ENCODE results near the gene IFNGR1.

The IFNGR1 gene

GRCh38 chr6:137175868-137176245 is 43.3 kb downstream of the IFNGR1 start:
- no peak for DNase-seq (ENCODE audit: low read depth)

GRCh38 chr6:137175157-137175867 is 43.9 kb downstream of the IFNGR1 start:
- no peak for DNase-seq (ENCODE audit: low read depth)

DNA sequence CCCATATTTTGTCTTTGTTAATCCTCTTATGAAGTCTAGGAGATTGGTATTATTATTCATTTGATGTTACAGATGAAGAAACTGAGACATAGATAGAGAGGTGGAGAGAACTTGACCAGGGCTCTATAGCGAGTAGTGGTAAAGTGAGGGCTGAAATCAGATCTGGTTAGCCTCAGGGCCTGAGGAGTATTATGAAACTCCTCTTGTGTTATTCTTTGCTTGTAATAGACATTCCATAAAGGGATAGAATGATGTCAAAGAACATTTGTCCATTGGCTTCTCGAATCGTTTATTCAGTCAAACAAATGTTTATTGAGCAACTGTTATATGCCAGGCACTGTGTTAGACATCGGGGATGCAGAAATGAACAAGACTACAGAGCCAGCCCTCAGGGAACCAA is 45.7 kb downstream of the IFNGR1 start, which contains the start of gene IL22RA2:
Gene IL22RA2, minus strand, starts transcription at position 144 of the 400 bp plus-strand sequence. CDS start 11,895 bp downstream, outside the sequence.
- DNase-seq (ENCODE audit: low read depth) = no peak

DNA sequence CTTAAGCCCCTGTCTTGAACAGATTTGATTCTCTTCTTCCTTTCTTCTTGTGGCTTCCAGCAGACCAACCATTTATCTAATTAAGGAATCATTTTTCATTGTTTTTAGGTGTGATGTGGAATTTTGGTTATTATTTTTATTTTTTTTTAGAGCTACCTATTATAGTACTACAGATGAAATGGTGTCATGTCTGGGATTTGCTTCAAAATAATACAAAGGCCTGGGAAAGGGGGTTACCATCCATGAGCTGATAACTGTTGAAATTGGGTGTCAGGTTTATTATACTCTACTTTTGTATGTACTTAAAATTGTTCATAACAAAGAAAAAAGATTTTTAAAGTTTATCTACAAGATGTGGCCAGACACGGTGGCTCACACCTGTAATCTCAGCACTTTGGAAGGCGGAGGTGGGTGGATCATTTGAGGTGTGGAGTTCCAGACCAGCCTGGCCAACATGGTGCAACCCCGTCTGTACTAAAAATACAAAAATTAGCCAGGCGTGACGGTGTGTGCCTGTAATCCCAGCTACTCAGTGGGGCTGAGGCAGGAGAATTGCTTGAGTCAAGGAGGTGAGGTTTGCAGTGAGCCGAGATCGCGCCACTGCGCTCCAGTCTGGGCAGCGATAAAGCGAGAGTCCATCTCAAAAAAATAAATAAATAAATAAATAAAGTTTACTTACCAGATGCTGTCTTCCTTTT is 46.3 kb downstream of the IFNGR1 start:
- no peak for DNase-seq (ENCODE audit: low read depth)

- no peak for DNase-seq (ENCODE audit: low read depth)
These were observed 47.1 kb downstream of the IFNGR1 start for GRCh38 chr6:137171824-137172733.

DNA sequence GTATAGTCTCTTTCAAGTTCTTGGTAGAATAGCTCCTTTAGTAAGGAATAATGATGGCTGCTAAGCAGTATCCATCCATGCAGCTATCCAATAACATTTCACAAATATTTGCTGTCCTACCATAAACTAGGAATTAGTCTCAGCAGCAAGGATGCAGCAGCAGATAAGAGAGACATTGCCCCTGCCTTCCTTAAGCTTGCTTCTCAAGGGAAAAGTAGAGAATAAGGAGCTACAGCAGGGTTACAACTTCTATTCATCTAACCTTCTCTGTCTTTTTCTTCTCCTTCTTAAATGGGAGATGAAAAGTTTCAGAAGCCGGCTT is 48.2 kb downstream of the IFNGR1 start:
- no peak for DNase-seq (ENCODE audit: low read depth)

- no peak for DNase-seq (ENCODE audit: low read depth)
These were observed 48.7 kb downstream of the IFNGR1 start for GRCh38 chr6:137170266-137171052.

DNA sequence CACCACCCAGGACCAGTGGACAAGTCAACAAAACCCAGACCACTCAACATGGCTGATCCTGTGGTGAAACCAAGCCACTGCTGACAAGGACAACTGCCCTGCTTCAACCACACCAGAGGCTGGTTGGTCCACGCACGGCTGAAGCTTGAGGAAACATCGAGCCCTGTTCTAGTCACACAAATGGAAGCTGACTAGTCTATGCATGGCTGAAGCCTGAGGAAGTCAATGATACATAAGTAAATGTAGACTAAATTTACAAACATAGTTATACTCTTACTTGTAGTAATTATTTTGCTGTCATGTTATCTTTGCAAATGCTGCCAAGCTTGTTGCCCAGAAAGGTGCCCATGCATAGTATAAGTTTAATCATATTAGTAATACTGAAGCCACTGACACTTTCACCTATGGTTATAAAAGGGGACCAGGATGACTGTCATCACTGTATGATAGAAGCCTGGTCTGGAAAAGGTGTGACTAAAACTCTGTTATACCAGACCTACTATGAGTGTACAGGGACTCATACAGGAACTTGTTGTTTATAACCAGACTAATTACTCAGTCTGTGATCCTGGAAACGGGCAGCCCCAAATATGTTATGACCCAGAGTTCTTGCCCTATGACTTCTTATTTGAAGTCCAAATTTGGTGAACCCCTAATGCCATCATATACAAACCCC is 51.3 kb downstream of the IFNGR1 start:
- no peak for DNase-seq (ENCODE audit: low read depth)

DNA sequence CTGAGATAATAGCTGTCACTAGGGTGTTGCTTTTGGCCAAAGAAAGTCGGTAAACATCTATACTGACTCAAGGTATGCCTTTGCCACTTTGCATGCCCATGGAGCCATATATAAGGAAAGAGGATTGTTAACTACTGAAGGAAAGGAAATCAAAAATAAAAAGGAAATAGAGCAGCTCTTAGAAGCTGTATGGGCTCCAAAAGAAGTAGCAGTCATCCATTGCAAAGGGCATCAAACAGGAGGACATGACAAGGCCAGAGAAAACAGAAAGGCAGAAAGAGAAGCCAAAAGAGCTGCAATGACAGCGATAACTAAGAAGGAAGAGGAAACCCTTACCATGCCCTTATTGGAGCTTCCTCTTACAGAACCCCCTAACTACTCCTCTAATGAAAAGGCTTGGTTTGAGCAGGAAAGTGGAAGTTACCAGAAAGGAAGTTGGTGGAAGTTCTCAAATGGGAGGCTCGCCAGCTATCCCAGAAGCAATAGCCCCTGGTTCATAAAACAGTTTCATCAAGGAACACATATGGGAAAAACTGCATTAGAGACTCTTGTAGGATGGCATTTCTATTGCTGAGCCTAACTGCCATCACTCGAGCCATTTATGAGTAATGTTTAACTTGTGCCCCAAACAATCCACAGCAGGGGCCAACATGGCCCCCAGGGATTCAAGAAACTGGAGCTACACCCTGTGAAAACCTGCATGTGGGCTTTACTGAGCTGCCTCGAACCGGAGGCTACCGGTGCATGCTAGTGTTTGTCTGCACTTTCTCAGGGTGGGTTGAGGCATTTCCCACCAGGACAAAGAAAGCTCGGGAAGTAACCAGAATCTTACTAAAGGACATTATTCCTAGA is 52.7 kb downstream of the IFNGR1 start:
- no peak for DNase-seq (ENCODE audit: low read depth)

- no peak for DNase-seq (ENCODE audit: low read depth)
These were observed 53.6 kb downstream of the IFNGR1 start for GRCh38 chr6:137165375-137166246.

DNA sequence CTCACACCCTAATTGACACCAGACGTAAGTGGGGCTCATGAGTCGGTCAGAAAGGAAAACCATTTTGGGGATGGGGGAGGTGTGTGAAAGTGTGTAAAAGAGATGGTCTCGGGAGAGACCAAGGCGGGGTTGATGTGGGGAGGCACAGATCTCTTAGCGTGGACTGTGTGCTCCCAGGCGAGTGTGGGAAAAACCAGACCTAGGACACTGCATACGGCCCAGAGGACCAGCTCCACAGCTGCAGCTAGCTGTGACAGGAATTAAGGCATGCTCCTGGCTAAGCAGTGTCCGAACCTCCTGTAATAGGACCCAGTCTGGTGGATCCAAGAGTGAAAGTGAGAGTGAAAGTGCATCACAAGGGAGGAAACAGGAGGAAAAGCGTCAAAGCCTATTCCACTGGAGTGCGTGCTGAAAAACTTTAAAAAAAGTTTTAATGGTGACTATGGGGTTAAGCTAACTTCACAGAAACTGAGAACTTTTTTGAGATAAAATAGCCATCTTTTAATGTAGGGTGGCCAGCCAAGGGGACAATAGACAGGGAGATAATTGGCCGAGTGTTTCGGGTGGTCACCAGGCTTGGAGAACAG is 55.4 kb downstream of the IFNGR1 start:
- DNase-seq (ENCODE audit: low read depth) = no peak

GRCh38 chr6:137162692-137163306 is 56.4 kb downstream of the IFNGR1 start:
- no peak for DNase-seq (ENCODE audit: low read depth)

DNA sequence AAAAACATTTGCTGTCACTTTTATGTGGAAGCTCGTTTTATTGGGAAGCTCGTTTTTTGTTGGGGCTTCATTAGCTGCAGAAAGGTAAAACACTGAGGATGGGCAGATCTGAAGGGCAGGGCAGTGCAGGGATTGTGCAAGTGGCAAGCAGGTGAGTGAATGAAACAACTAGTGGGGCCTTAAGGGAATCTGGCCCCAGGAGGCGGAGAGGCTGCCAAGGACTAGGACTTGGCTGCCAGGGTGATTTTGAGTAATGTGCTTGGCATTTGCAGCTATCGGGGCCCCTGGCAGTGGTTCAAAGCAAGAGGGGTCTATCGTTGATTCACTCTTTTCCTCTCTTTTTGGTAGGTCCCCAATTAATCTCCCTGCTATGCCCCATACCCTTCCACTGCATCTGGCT is 57.2 kb downstream of the IFNGR1 start:
- no peak for DNase-seq (ENCODE audit: low read depth)

- DNase-seq (ENCODE audit: low read depth) = no peak
These were observed 58.4 kb downstream of the IFNGR1 start for GRCh38 chr6:137160763-137161162.

GRCh38 chr6:137159912-137160311 is 59.3 kb downstream of the IFNGR1 start:
- no peak for DNase-seq (ENCODE audit: low read depth)

GRCh38 chr6:137157601-137158000 is 61.6 kb downstream of the IFNGR1 start:
- DNase-seq (ENCODE audit: low read depth) = no peak

GRCh38 chr6:137156650-137157049 is 62.5 kb downstream of the IFNGR1 start:
- no peak for DNase-seq (ENCODE audit: low read depth)

DNA sequence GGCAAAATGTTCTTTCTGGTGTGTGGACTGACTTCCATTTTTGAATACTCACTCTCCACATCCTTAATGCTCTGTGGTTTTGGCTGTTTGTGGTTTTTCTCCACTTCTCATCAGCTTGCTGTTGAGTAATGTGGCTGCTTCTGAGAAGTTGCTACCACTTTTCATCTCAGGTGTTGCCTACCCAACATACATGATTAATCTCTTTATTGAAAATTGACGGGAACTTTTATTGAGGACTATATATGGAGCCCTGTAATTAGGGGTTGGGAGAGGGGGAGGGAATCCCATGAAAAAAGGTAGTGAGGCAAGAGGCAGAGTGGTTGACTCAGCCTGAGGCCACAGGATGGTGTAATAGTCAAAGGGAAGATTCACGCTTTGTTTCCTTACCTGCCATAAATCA is 63.4 kb downstream of the IFNGR1 start:
- DNase-seq (ENCODE audit: low read depth) = peak; percentile 54

DNA sequence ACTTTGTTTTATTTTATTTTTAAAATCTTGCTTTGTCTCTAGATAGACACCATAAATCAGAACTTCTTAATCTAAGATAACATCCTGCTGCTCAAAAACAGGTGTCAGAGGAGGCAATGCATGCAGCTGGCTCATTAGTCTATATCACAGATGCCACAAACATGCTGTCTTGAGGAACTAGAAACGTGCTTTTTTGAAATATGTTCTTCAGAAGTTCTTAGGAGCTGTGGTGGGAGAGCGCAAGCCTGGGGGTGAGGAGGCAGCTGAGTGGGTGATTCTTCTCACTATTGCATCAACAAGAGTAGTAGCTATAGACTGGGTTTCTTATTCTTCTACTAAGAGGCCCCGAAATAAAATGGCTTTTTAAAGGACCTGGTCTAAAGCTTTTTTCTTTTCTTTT is 69.1 kb downstream of the IFNGR1 start:
- DNase-seq (ENCODE audit: low read depth) = no peak
